ENCODE data around the gene ABRACL.

The ABRACL gene

DNA sequence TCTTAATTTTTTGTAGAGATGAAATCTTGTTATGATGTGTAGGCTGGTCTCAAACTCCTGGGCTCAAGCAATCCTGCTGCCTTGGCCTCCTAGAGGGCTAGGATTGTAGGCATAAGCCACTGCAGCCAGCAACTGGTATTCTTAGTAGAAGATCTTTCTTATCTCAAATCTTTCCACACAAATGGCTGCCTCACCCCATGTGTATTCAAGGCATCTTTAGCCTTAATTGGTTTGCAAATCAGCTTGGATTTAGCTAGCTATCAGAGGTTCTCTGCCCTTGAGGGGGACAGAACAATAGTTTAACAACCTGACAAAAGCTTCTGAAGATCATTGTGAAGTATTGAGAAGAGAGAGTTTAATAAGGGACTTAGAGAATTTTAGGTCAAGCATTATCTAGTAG is 17.9 kb upstream of the ABRACL start:
- in situ Hi-C loops (cut with MboI; ENCODE audit: low sequenced_read_pairs, unreplicated experiment), result no loop called here
- no peak for DNase-seq (ENCODE audit: low spot score)
- TF ChIP-seq, protein P1, sequence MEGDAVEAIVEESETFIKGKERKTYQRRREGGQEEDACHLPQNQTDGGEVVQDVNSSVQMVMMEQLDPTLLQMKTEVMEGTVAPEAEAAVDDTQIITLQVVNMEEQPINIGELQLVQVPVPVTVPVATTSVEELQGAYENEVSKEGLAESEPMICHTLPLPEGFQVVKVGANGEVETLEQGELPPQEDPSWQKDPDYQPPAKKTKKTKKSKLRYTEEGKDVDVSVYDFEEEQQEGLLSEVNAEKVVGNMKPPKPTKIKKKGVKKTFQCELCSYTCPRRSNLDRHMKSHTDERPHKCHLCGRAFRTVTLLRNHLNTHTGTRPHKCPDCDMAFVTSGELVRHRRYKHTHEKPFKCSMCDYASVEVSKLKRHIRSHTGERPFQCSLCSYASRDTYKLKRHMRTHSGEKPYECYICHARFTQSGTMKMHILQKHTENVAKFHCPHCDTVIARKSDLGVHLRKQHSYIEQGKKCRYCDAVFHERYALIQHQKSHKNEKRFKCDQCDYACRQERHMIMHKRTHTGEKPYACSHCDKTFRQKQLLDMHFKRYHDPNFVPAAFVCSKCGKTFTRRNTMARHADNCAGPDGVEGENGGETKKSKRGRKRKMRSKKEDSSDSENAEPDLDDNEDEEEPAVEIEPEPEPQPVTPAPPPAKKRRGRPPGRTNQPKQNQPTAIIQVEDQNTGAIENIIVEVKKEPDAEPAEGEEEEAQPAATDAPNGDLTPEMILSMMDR (IDR thresholded peaks at IDR 0.05; ENCODE audit: borderline replicate concordance, control extremely low read depth, extremely low read depth, insufficient read depth, missing control alignments), result no peak

DNA sequence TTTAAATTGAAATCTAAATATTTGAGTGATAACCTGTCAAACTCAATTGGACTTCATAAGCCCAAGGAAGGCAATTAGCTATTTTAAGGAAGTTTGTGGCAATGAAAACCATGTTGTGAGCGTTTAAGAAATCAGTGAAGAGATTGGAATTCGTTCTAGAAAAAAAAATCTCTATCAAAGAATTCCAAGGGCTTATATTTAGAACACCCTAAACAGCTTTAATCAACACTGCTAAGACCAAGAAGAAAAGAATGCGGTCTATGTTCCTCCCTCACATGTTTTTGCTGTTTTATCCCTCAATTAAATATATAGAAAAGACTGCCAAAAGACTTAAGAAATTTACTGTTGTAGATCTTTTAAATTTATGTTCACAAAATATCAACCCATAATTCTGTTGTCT is 16.6 kb upstream of the ABRACL start:
- TF ChIP-seq, protein P1 (IDR thresholded peaks at IDR 0.05; ENCODE audit: borderline replicate concordance, control extremely low read depth, extremely low read depth, insufficient read depth, missing control alignments), result no peak
- in situ Hi-C loops (cut with MboI; ENCODE audit: low sequenced_read_pairs, unreplicated experiment), result no loop called here
- DNase-seq (ENCODE audit: low spot score), result no peak

- no peak for DNase-seq (ENCODE audit: low spot score)
- TF ChIP-seq, protein P1 (IDR thresholded peaks at IDR 0.05; ENCODE audit: borderline replicate concordance, control extremely low read depth, extremely low read depth, insufficient read depth, missing control alignments), result no peak
- in situ Hi-C loops (cut with MboI; ENCODE audit: low sequenced_read_pairs, unreplicated experiment), result no loop called here
Observed at GRCh38 chr6:139013185-139013800, 15.3 kb upstream of the ABRACL start.

DNA sequence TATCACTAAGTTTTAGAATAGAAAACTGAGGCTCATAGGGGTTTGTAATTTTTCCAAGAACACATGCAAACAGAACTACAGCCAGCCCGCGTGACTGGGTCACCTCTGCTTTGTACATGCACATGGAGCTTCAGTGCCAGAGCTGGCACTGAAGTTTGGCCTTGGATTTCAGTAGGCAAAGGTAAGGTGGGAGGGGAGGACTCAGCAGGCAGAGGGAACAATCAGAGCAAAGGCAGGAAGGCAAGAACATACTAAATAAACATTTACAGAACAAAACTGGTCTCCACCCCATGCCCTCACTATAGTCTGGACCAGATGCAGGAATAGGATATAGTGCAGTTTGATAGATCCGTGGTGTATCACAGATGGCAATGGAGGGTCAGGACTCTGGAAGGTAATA is 13.6 kb upstream of the ABRACL start:
- in situ Hi-C loops (cut with MboI; ENCODE audit: low sequenced_read_pairs, unreplicated experiment), result no loop called here
- TF ChIP-seq, protein P1 (IDR thresholded peaks at IDR 0.05; ENCODE audit: borderline replicate concordance, control extremely low read depth, extremely low read depth, insufficient read depth, missing control alignments), result no peak
- no peak for DNase-seq (ENCODE audit: low spot score)

DNA sequence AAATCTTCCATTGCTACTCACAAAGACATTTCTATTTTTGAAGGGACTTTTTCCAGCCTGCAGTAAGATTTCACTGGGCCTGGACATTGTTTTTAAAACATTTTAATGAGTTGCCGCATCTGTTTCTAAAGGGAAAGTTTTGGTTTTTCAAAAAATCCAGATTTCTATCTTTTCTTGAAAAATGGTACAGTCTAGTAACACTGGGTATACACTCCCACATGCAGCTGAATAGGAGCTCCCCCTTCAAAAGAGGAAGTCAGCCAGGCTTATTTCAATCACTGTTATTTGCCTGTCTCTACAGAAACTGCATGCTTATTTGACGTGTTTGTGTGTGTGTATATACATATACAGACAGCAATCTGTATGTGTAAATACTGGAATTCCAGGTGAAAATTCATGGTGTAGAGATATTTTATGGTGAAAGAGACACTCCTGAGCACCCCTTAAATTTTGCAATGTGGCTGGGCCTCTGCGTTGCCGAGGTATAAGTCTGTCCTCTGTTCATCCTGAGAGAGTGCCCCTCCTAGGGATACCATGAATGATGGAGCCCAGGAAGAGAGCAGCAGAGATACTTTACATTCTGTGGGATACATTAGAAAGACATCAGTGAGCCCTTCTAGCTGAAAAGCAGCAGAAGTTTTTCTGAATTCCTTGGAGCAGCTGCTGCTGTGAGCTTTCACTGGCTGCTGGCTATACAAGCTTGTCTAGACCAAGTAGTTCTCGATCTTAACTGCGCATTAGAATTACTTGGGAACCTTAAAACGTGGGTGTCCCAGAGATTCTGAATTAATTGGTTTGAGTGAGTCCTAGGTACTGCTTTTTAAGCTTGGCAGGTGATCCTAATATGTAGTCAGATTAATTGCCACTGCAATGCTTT is 12.0 kb upstream of the ABRACL start:
- TF ChIP-seq, protein P1 (IDR thresholded peaks at IDR 0.05; ENCODE audit: borderline replicate concordance, control extremely low read depth, extremely low read depth, insufficient read depth, missing control alignments), result no peak
- peak; percentile 51 for DNase-seq (ENCODE audit: low spot score)
- in situ Hi-C loops (cut with MboI; ENCODE audit: low sequenced_read_pairs, unreplicated experiment), result no loop called here

GRCh38 chr6:139017227-139017626 is 11.3 kb upstream of the ABRACL start:
- no peak for DNase-seq (ENCODE audit: low spot score)
- TF ChIP-seq, protein P1 (IDR thresholded peaks at IDR 0.05; ENCODE audit: borderline replicate concordance, control extremely low read depth, extremely low read depth, insufficient read depth, missing control alignments), result no peak
- in situ Hi-C loops (cut with MboI; ENCODE audit: low sequenced_read_pairs, unreplicated experiment), result no loop called here

All from GM13976 (cell line).